Lower leg skin (tissue), 3 donors: Measurements from ENCODE around the gene LTK.

ENCODE experiments used
- CTCF ChIP-seq, 3 donors: fragments of 450-650 bp; IDR thresholded peaks; one replicate each; pipeline ENCODE4 v1.5.1; 2016; ENCODE audit warnings: antibody characterized with exemption in 3 of 3, mild to moderate bottlenecking in 3 of 3, moderate library complexity in 2 of 3
- POLR2A ChIP-seq, 2 donors: fragments of 450-650 bp; IDR thresholded peaks; one replicate each; pipeline ENCODE4 v1.6.1; 2016 to 2017; ENCODE audit warnings: antibody characterized with exemption in 2 of 2, mild to moderate bottlenecking in 1 of 2, moderate library complexity in 1 of 2

- TF ChIP-seq POLR2A (IDR thresholded peaks at IDR 0.05) (no peak), CTCF (IDR thresholded peaks at IDR 0.05) (no peak)
These were observed at the start of gene LTK for GRCh38 chr15:41513506-41514227.
